Measurements from ENCODE around the gene CALN1.
"Not testable (repeated sequence)": the region's sequence is repeated elsewhere in the genome, so short reads cannot be mapped to it uniquely, and the experiment has no call there.

Gene CALN1

DNA sequence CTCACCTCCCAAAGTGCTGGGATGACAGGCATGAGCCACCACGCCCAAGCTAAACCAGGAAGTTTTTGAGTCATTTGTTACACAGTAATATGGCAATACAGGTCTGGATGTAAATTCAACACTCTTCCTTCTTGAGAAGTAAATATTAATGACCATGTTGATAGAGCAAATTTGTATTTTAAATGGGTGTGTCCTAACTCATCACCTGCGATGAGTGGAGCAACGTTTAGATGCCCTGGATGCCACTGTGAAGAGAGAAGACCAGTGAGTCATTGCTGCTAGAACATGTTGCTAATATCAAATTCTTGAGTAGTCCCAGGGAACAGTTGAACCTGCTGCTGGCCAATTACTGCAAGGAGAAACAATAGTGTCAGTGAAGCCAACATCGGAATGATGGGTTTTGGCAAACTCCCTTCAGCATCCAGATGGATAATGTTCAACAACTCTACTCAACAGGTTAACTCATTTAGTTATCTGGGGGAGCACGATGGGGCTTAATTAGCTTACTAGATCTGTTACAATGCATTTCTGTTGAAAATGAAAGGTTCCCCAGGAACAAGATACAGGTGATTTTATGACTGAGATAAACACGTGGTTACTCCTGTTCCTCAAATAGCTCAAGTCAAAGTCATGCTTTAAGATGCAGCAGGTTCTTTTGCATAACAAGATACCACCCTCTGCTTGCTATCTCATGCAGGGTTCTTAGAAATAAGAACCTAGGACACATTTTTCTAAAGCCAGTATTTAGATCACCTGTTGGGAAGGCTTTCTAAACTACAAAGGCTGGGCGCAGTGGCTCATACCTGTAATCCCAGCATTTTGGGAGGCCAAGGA, 146.8 kb downstream of the CALN1 start:
- no peak for FAIRE-seq

DNA sequence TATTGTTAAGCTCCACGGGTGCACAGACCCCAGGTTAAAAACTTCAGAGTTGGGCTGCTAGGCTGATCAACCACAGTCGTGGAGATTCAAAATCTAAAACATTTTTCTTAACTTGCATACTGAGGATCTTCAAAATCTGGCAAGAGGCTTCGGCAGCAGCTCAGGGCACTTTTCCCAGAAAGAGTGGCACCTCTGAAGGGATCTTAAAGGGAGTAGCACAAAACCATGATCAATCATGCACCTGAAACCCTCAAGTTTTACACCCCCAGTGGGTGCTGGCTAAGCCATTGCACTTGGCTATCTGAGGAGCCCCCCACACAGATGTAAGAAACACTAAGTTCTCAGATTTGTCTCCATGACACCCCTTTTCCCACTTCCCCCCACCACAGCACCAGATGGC, 151.7 kb downstream of the CALN1 start:
- FAIRE-seq = no peak

DNA sequence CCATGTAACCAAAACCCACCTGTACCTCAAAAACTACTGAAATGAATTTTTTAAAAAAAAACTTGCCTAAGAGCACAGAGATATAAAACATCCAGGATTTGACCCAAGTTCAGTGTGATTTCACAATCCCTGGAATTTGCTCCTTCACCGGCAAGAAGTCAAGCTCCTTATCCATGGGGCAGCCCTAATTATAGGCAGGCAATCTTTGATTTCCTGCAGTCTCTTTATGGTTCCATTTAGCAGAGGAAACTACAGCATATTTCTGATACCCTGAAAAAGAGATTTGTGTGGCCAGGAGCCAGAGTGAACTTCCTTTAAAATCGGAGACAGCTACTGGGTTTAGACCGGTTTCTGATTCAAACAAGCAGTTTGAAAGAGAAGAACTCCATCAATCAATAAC, 154.1 kb downstream of the CALN1 start:
- no peak for FAIRE-seq

DNA sequence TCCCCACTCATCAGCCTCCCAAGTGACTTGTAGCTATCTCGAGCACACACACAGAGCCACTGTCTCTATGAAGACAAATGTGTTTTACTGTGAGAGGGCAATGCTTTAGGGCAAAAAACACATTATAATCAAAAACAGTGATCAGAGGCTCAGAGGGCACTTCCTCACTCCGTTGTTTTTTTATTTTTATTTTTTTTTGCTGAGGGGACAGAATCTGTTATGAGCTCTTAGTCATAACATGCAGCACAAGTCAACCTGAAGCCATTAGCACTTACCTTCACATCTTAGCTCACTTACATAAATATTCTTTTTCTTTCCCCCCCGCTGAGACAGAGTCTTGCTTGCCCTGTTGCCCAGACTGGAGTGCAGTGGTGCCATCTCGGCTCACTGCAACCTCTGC, 157.7 kb downstream of the CALN1 start:
- FAIRE-seq = no peak

- FAIRE-seq = no peak
These were observed 163.0 kb downstream of the CALN1 start for GRCh38 chr7:72249106-72249505.

DNA sequence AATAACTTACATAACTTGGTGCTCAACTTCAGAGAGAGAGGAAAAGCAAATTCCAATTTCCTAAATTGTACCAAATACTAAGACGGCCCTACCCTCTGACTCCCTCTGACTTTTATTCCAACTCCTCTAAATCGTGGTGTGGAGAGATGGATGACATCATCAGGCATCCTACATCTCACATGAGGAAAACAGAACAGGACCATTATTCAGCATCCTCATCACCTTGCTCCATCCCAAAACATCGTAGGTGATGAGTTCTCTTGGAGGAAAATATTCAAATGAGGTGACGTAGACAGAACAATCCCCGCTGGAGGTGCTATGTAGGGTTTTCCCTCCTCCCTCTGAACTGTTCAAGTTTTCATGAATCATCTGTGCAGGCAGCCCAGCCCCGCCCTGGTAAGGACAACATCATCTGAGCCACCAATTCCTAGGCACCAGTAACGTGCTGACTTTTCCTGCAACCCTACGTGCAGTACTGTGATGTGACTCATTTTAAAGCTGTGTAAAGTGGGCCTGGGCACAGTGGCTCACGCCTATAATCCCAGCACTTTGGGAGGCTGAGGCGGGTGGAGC, 167.2 kb downstream of the CALN1 start:
- FAIRE-seq = no peak

DNA sequence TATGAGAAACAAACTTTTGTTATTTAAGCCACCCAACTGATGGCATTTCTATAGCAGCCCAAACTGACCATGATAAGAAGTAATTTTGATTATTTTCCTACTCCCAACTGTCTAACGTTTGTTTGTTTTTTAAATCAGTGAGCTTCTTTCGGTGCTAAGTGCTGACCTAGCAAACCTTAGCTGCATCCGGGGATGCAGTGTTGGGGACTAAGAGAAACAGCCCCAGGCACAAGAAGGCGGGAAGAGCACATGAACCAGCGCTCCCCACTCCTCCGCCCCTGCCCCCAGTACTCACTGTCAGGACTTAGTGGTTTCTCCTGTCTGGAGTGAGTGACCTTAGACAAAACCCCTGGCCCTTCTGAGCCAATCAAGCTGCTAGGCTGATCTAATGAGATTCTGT, 168.8 kb downstream of the CALN1 start:
- FAIRE-seq = no peak

GRCh38 chr7:72235351-72235750, 176.8 kb downstream of the CALN1 start:
- FAIRE-seq = no peak

DNA sequence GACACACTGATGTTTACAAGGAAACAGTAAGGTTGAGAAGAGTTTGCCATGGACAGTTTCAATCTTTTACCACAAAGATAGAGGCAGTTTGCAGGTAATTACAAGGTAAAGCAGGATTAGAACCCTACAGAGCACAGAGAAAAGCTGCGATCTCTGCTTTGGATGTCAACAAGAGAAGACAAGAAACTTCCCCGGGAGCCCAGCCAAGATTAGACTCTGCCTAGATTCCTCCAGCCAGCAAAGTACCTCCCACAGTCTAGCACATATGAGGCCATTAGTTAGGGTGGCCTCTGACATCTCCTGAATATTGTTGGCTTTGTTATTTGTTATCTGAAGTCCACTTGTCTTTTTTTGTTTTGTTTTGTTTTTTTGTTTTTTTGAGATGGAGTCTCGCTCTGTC, 178.1 kb downstream of the CALN1 start:
- FAIRE-seq = no peak

GRCh38 chr7:72230281-72230680, 181.9 kb downstream of the CALN1 start:
- no peak for FAIRE-seq

GRCh38 chr7:72223351-72223750, 188.8 kb downstream of the CALN1 start:
- FAIRE-seq = no peak

- FAIRE-seq = no peak
These were observed 190.0 kb downstream of the CALN1 start for GRCh38 chr7:72222136-72222535.

- FAIRE-seq = no peak
These were observed 192.6 kb downstream of the CALN1 start for GRCh38 chr7:72219500-72219899.

DNA sequence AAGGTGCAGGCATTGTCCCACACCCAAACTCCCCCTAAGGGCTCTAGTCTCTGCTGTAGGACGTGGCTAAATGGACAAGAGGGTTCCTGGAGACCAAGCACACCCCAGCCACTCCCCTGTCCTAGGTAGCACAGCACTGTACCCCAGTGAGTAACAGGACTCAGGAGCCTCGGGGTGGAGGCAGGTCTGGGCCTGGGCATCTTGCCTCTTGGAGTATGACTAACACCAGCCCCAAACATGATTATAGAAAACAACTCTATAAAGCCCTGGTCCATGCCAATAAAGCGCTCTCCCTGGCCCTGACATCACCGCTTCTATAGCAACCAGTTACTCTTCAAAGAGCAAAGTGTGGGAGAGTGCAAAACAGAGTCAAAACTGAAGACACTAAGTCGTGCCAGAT, 195.0 kb downstream of the CALN1 start:
- no peak for FAIRE-seq

DNA sequence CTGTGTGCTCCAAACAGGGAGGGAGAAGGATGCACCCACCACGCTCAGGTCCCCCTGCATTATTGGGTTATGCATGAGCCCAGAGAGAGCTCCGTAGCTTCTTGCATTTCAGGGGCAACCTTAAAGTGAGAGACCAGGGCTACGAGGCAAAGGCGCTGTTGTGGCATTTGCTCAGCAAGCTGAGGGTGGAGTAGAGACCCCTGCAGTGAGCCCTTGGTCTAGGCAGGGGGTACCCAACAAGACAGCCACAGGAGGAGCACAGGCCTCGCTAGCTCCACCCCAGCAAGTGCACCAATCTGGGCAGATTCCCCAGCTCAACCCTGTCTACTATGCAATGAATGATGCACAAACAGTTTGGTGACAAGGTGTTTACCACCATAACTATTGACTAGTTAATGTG, 198.4 kb downstream of the CALN1 start:
- no peak for FAIRE-seq

DNA sequence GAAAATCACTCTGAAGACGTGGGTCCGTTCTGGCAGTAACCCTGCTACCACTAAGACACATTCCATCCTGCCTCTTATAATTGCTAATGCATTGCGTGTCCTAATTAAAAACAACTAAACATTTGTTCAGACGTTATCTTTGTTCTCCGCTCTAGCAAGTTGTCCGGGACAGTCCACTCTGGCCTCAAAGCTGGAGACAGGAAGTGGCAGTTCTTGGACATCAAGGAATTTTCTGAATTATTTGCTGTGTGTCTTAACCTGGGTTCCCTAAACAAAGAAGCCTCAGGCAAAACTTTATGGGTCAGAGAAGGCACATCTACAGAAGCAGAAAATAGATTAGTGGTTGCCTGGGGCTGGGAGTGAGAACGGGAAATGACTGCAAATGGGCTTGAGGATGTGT, 199.1 kb downstream of the CALN1 start:
- FAIRE-seq = no peak

DNA sequence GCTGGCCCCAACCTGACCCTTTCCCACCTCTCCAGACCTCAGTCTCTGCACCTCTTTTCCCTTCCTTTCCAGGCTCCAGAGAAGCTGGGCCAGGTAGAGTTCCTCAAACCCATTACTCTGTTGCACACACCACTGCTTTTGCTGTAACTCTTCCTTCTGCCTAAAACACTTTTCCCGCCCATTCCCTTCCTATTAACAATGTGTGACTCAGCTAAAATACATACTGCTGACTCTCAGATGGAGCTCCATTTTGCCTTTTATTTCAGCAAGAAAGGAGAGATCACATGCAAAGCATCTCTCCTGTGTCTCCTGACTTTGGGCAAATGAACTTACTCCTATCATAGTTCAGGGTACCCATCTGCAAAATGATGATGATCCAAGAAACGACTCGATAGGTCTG, 201.0 kb downstream of the CALN1 start:
- FAIRE-seq = no peak

GRCh38 chr7:72209006-72209405, 203.1 kb downstream of the CALN1 start:
- FAIRE-seq = not testable (repeated sequence)

- FAIRE-seq = no peak
These were observed 216.0 kb downstream of the CALN1 start for GRCh38 chr7:72196176-72196575.

GRCh38 chr7:72190919-72191318, 221.2 kb downstream of the CALN1 start:
- no peak for FAIRE-seq

DNA sequence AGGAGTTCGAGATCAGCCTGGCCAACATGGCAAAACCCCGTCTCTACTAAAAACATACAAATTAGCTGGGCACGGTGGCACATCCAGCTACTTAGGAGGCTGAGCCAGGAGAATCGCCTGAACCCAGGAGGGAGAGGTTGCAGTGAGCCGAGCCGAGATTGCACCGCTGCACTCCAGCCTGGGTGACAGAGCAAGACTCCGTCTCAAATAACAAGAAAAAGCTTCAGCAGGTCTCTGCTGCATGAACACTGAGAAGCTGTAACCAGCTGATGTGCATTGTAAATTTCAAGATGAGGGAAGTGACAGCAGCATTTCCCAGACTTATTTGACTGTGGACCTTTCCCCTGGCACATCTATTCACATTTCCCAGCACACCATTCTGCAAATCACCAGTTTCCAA, 222.0 kb downstream of the CALN1 start:
- no peak for FAIRE-seq

DNA sequence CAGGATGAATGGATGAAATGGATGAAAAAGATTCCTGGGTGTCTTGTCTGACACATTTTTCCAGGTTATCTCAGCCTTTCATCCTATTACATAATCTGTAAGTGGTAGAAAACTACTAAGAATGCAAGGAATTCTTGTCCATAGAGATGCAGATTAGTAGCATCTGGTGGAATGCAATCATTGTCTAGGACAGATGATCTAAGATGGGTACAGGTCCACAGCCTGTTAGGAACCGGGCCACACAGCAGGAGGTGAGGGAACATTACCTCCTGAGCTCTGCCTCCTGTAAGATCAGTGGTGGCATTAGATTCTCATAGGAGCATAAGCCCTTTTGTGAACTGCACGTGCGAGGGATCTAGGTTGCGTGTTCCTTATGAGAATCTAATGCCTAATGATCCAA, 225.0 kb downstream of the CALN1 start:
- FAIRE-seq = no peak

GRCh38 chr7:72183835-72184234, 228.3 kb downstream of the CALN1 start:
- FAIRE-seq = no peak

DNA sequence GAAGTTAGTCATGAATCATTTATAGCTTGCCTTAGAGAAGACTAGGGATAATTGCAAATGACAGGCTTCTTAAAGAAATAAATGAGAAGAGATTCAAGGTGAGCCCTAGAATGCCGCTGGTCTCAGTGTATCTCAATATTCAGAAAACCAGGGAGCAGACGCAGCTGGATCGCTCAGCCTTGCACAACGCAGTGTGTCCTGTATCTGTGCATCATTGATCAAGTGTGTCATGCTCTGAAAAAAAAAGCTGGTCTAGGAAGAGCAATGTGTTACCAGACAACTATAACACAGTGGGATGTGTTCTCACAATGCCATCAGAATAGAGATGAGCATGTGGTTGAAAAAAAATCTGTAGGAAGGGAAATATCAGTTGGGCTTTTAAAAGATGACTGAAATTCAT, 230.1 kb downstream of the CALN1 start:
- no peak for FAIRE-seq

DNA sequence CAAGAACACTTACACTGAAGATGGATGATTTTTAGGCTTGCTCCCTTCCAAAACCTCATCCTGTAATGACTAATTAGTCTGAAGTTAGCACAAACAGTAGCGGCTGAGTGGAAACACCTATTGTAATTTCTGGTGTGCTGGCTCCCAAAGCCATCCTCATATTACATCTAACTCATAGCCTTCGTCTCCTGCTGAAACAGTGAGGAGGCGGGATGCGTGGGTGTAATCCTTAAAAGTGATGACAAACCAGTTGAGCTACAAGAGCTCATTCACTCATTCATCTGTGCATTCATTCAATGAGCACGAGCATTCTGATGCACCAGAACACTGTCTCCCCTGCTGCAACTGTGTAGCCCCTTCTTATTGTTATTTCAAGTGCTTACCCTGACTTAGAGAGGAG, 235.3 kb downstream of the CALN1 start:
- no peak for FAIRE-seq

Measured in A204.1 (cell line).